Activated naive CD4-positive, alpha-beta T cell treated with anti-CD3 and anti-CD28 coated beads, Interleukin-2, amount 50 U/mL, for 72 hours (primary cell): ENCODE measurements around the gene MYO19. TPM values are rescaled to one million over a fixed set of nuclear protein-coding genes. Genes with fewer than 3 reads are reported as not detected.
A peak's percentile ranks its signal among the peaks of the same experiment; 100 is the strongest.
"Not testable (repeated sequence)": the region's sequence is repeated elsewhere in the genome, so short reads cannot be mapped to it uniquely, and the experiment has no call there.

Source experiments
- ATAC-seq, 2 donors: fragments of 150-1000 bp; cut with Tn5 transposase; 2 replicates each; pipeline ENCODE4 v1.10.0; 2021; ENCODE audit warnings: mild to moderate bottlenecking in 2 of 2, moderate library complexity in 2 of 2
- DNase-seq, 2 donors: peaks; one replicate each; pipeline ENCODE4 v3.0.0; 2021 to 2022; ENCODE audit warnings: low spot score in 2 of 2
- H3K27ac Mint-ChIP-seq, 2 donors: one replicate each; pipeline ENCODE4 v1.8.0; 2022; ENCODE audit warnings: mild to moderate bottlenecking in 2 of 2, mixed read lengths in 2 of 2
- H3K36me3 Mint-ChIP-seq, 2 donors: one replicate each; pipeline ENCODE4 v1.8.0; 2022; ENCODE audit warnings: mixed read lengths in 2 of 2
- H3K9me3 Mint-ChIP-seq, 2 donors: one replicate each; pipeline ENCODE4 v1.8.0; 2022; ENCODE audit warnings: mixed read lengths in 2 of 2
- total RNA-seq, 2 donors: library from RNA; stranded (reverse); gene quantifications; one replicate each; pipeline ENCODE4 v1.2.3, GENCODE V29; 2022

The MYO19 gene
- total RNA-seq, 2 donors from 2014 or later, result 153 to 170 TPM

DNA sequence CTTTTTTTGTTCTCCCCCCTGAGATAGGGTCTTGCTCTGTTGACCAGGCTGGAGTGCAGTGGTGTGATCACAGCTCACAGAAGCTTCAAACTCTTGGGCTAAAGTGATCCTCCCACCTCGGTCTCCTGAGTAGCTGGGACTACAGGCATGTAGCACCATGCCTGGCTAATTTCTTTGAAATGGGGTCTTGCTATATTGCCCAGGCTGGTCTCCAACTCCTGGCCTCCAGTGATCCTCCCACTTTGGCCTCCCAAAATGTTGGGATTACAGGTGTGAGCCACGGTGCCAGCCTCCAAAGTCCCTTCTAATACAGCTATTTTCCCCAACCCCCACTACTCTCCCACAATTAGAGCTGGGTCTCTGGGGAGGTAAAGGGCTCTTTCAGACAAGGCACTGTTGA lies 26.2 kb downstream of the MYO19 start:
- DNase-seq, ATAC-seq, H3K9me3 Mint-ChIP-seq: not testable (repeated sequence)
- Mint-ChIP-seq H3K27ac (peak overlapping the region in 1 of 2 donors; percentile 52), H3K36me3 (peaks cover 12 to 63% of the 10 kb centered on the region in 2 donors)

DNA sequence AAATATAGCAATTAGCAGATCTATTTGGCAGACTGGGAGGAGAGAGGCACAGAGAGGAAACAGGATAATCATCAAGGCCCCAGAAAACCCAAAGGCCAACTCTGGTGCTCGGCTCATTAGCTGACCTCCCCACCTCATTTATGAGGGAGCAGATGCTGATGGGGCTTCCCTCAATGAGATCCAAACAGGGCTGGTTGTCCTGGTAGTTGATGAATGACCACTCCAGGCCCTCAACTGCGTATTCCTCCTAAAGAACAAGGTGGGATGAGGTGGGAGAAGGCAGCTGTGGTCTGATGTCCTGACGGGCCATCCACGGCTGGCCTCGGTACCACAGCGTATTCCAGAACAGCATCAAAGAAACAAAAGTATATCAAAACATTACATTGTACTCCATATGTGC lies 27.4 kb downstream of the MYO19 start:
- peak overlapping the region in 1 of 2 donors; percentile 13 for H3K27ac Mint-ChIP-seq
- no peak for DNase-seq
- no peak for ATAC-seq
- H3K36me3 Mint-ChIP-seq, result peaks cover 12 to 54% of the 10 kb centered on the region in 2 donors
- no peaks in the 10 kb centered on the region for H3K9me3 Mint-ChIP-seq

DNA sequence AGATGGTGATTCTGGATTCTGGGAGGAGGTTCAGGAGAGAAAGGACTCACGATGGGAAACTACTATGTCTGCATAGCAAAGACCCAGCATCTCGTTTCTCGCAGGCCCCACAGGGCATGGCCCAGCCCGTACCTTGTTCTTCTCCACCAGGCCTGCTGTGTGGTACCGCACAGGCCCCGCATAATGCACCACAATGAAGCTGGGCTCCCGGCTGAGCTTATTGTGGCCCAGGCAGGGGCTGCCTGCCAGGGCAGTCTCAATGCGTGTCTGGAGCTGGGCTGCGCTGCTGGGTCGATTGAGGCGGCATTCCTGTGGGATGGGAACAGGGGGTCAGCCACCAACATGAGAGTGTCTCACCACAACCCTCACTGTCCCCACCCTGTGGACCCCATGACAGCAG lies 27.8 kb downstream of the MYO19 start:
- H3K27ac Mint-ChIP-seq, result peak overlapping the region in 1 of 2 donors; percentile 78
- peaks cover 12 to 54% of the 10 kb centered on the region in 2 donors for H3K36me3 Mint-ChIP-seq
- no peaks in the 10 kb centered on the region for H3K9me3 Mint-ChIP-seq
- no peak for ATAC-seq
- peak in 1 of 2 donors; percentile 31 for DNase-seq

DNA sequence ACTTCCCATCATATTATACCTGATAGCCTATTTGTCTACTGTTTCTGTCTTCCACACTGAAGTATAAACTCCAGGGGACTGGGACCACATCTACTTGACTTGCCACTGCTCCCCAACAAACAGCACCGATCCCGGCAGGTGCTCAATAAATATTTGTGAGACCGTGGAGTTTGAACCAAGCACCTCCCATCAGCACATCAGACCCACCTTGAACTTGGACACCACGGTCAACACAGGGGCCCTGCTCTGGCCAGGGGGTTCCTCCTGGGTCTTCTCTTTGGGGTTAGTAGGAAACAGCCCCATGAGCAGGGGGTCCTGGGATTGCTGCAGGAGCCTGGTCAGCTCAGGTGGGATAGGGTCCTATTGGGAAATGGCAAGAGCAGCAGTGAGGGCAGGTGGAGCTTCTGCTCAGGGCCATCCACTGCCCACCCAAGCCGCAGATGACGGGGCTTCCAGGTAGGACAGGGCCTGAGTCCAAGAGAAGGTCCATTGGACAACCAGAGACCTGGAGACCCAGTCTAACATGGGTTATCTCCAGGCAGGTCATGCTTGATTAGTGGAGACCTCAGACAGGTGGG lies 28.3 kb downstream of the MYO19 start:
- ATAC-seq (no peak), DNase-seq (peak in 1 of 2 donors; percentile 21)
- Mint-ChIP-seq H3K27ac (peak overlapping the region in 1 of 2 donors; percentile 78), H3K9me3 (no peaks in the 10 kb centered on the region), H3K36me3 (peaks cover 12 to 54% of the 10 kb centered on the region in 2 donors)

DNA sequence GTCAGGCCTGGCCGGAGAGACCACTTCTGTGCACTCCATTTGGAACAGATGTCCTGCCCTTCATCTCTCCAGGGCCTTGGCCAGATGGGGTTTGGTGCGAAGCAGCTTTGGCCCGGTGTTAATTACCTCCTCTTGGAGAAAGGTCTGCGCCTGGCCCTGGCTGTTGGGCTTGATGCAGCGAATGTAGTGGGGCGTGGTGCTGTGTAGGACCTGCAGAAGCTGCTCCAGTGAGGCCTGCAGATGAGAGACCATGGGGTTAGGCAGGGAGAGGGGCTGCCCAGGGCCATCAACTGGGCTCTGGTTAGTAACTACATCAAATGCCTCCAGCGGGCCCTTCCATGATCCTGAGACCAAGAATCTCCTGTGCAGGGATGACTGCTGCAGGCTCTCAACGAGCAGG lies 29.5 kb downstream of the MYO19 start:
- ATAC-seq, result no peak
- H3K9me3 Mint-ChIP-seq, result no peaks in the 10 kb centered on the region
- peak overlapping the region in 1 of 2 donors; percentile 26 for H3K27ac Mint-ChIP-seq
- H3K36me3 Mint-ChIP-seq, result peaks cover 7 to 46% of the 10 kb centered on the region in 2 donors
- DNase-seq, result peak in 1 of 2 donors; percentile 13

DNA sequence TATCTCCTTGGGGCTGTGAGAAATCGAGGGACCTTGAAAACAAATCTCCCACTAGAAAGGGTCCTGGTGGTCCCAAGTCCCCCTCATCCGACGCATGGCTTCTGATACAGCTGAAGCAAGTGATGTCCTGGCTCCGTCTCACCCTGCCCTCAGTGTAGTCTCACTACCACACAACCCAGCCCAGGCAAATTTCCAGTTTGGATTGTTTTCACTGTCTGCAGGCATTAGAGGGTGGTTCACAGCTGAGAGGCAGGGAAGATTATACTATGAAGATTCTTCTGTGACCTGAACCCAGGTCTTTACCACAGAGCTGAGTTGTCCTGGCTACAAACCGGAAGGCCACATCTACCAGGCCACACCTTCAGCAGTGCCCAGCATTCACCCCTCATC lies 30.5 kb downstream of the MYO19 start:
- ATAC-seq (no peak), DNase-seq (no peak)
- Mint-ChIP-seq H3K27ac (peak overlapping the region in 1 of 2 donors; percentile 22), H3K9me3 (no peaks in the 10 kb centered on the region), H3K36me3 (peaks cover 0 to 42% of the 10 kb centered on the region in 2 donors)

- Mint-ChIP-seq H3K36me3 (peaks cover 0 to 46% of the 10 kb centered on the region in 2 donors), H3K27ac (peak overlapping the region in 1 of 2 donors; percentile 39), H3K9me3 (no peaks in the 10 kb centered on the region)
- no peak for ATAC-seq
- DNase-seq, result no peak
Observed at GRCh38 chr17:36503456-36504155, 31.1 kb downstream of the MYO19 start.

DNA sequence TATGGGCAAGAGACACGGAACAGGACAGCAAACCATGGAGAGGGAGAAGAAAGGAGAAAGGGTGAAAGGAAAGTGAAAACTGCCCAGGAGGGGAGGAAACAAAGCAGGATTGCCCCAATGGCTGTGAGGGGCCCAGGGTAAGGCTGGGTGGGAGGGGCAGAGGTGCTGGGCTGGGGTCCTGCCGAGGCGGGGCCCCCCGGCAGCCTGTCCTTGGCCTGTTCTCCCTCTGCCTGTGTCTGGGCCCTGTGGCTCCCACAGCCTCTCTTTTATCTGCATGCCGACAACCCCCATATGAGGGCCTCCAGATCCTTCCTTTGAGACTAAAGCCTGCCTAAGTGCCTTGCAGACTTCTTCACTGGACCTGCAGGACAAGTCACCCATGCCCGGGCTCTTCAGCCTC lies 32.7 kb downstream of the MYO19 start:
- Mint-ChIP-seq H3K27ac (peak overlapping the region in 1 of 2 donors; percentile 94), H3K36me3 (peaks cover 0 to 35% of the 10 kb centered on the region in 2 donors), H3K9me3 (no peaks in the 10 kb centered on the region)
- no peak for DNase-seq
- no peak for ATAC-seq

DNA sequence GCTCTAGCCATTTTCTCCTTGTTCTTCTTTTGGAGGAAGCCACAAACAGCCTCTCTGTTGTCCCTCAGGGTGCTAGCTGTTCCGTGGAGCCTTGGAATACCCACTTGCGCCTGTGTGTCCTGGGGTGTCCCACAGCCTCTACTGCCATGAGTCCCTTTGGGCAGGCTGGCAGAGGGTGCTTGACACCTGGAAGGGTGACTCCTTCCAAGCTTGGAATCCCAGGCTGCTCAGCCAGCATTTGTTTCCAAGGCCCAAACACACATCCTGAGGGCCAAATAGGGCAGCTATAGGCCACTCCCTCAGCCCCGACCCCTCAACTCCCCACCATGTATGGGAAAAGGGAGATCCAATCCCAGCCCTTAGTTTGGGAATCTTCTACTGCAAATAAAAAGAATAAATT lies 33.3 kb downstream of the MYO19 start:
- no peak for DNase-seq
- Mint-ChIP-seq H3K9me3 (no peaks in the 10 kb centered on the region), H3K36me3 (peaks cover 0 to 28% of the 10 kb centered on the region in 2 donors), H3K27ac (no peak overlapping the region)
- ATAC-seq, result no peak

GRCh38 chr17:36500745-36501225 lies 33.9 kb downstream of the MYO19 start:
- ATAC-seq, result no peak

DNA sequence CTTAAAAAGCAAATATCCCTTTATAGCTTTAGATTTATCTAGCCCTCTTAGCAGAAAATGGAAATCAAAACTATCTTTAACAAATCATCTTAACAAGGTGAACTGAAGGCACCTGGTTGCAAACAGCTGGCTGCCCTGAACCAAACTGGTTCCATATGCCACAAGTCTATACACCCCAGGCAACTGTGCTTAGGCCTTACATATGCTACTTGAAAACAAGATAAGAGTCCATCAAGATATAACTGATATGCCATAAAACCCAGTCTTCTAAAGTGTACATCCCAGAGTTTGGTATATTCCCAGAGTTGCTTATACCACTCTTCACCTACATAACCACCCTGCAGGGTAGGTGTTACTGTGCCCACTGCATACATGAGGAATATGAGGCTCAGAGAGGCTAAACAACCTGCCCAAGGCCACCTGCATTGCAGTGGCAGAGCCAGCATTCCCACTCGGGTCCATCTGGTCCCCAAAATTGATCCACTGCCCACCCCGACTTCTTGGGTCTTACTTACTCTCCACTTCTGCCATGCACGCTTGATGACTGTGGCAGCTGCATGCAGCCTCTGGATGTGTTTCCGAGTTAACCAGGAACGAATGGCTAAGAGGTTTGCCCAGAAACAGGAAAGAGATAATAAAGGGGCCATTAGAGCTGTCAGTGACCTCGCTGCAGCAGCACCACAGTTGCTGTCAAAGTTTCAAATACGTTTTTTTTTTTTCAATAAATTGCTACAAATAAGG lies 35.9 kb downstream of the MYO19 start:
- no peak for DNase-seq

More at GRCh38 chr17:36500745-36501225, 33.9 kb downstream of the MYO19 start:
- H3K36me3 Mint-ChIP-seq, result peaks cover 0 to 23% of the 10 kb centered on the region in 2 donors
- DNase-seq, result no peak
- H3K27ac Mint-ChIP-seq, result peak overlapping the region in 1 of 2 donors; percentile 72
- H3K9me3 Mint-ChIP-seq, result no peaks in the 10 kb centered on the region

DNA sequence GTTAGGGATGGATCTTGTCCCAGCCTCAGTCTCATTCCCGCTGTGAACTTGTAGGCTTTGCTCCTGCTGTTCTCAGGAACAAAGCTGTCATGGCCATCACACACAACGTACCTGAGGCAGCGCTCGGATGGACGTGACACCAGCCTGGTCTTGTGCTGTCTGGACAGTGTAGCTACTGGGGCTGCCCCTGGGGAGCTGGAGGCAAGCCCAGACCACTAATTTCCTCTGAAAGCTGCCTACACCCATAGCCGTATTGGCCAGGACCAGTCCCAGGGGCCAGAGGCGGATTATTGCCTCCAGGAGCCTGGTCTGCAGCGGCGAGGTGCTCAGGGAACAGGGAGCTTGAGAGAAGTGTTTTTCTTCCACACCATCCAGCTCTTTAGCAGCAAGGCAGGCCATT lies 36.5 kb downstream of the MYO19 start:
- DNase-seq, result no peak
- ATAC-seq, result no peak
- Mint-ChIP-seq H3K27ac (no peak overlapping the region), H3K9me3 (no peaks in the 10 kb centered on the region), H3K36me3 (peaks cover 0 to 6% of the 10 kb centered on the region in 2 donors)

More for the DNA sequence above, 35.9 kb downstream of the MYO19 start:
- ATAC-seq, result no peak
- Mint-ChIP-seq H3K36me3 (peaks cover 0 to 10% of the 10 kb centered on the region in 2 donors), H3K27ac (no peak overlapping the region), H3K9me3 (no peaks in the 10 kb centered on the region)

DNA sequence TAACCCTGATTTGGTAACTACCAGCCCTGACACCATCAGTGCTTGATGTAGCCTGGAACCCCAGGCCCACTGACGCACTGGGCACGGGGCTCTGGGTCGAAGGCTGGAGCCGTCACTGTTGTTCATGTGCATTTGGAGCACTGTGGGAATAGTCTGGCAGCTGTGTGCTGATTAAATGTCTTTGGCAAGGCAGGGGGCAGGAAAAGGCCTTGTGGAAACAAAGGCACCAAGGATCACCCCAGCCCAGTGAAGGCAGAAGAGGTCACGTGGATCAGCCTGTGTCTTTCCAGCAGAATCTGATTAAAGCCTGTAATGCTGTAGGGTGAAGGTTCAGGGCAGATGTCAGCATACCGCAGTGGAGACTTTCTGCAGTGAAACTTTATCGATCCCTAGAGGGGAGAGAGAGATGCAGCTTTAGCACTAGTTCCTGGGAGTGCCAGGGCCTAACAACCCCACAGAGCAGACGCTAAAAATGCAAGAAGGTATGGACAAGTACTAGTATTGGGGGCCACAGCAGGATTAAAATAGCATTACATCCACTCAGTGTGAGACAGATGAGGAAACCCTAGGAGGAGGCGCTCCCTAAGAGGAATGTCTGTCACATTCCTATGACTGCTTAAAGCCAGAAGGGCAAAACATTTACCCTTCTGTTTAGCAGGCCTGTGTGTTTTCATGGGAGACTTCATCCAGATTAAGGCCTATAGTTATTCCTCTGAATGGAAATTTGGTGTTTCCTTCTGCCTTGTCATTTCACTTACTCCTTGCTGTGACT lies 38.5 kb downstream of the MYO19 start:
- ATAC-seq (no peak), DNase-seq (no peak)
- Mint-ChIP-seq H3K27ac (peak overlapping the region; percentile 7 to 84), H3K9me3 (no peaks in the 10 kb centered on the region), H3K36me3 (peaks cover 6 to 9% of the 10 kb centered on the region in 2 donors)

GRCh38 chr17:36495076-36495578 lies 39.5 kb downstream of the MYO19 start:
- H3K36me3 Mint-ChIP-seq, result peaks cover 6 to 12% of the 10 kb centered on the region in 2 donors
- no peaks in the 10 kb centered on the region for H3K9me3 Mint-ChIP-seq
- ATAC-seq (no peak), DNase-seq (no peak)
- H3K27ac Mint-ChIP-seq, result peak overlapping the region in 1 of 2 donors; percentile 36

GRCh38 chr17:36494674-36495073 lies 40.0 kb downstream of the MYO19 start:
- peak overlapping the region in 1 of 2 donors; percentile 36 for H3K27ac Mint-ChIP-seq
- no peak for ATAC-seq
- H3K9me3 Mint-ChIP-seq, result no peaks in the 10 kb centered on the region
- no peak for DNase-seq
- peaks cover 6 to 17% of the 10 kb centered on the region in 2 donors for H3K36me3 Mint-ChIP-seq

DNA sequence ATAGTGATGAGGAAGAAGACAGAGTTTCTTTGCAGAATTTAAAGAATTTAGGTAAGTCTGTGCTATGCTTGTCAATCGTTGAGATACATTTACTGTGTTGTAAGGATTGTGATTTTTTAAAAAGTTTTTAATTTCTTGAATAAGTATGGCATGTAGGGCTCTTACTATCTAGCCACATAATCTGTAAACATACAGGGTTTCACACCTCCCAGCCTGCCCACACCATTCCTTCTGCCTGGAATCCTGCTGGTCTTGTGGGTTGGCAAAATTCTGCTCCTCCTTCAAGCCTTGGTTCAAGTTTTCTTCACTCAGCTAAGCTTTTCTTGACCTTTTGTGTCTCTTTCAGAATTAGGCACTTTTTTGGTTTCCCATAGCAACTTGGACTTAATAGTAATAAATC lies 40.7 kb downstream of the MYO19 start:
- peaks cover 3 to 24% of the 10 kb centered on the region in 2 donors for H3K36me3 Mint-ChIP-seq
- ATAC-seq (no peak), DNase-seq (no peak)
- H3K27ac Mint-ChIP-seq, result no peak overlapping the region
- no peaks in the 10 kb centered on the region for H3K9me3 Mint-ChIP-seq
